RWPE2 (cell line): ENCODE results near the gene HSD17B13.

Experiments used
- ATAC-seq: fragments of 200-7000 bp; cut with Tn5 transposase; 3 replicates; pipeline ENCODE4 v1.9.1; 2021; ENCODE audit warnings: low read depth
- DNase-seq: peaks from one replicate; pipeline ENCODE4 v3.0.0-alpha.2; 2020; ENCODE audit warnings: low spot score
- H3K27ac ChIP-seq: fragments of 450-650 bp; 2 replicates; pipeline ENCODE4 v1.5.1; 2017; ENCODE audit warnings: mild to moderate bottlenecking; ENCODE audit not compliant: poor library complexity, severe bottlenecking
- H3K27me3 ChIP-seq: fragments of 250-450 bp; sonication (Bioruptor Pico); 2 replicates; pipeline ENCODE4 v1.5.1; 2021; ENCODE audit warnings: mild to moderate bottlenecking, moderate library complexity; ENCODE audit not compliant: insufficient read depth, poor library complexity, severe bottlenecking
- H3K36me3 ChIP-seq: fragments of 250-450 bp; sonication (Bioruptor Pico); 2 replicates; pipeline ENCODE4 v1.5.1; 2020; ENCODE audit warnings: low read depth, mild to moderate bottlenecking, moderate library complexity
- H3K4me1 ChIP-seq: fragments of 250-450 bp; sonication (Bioruptor Pico); 2 replicates; pipeline ENCODE4 v1.5.1; 2021; ENCODE audit warnings: mild to moderate bottlenecking, moderate library complexity; ENCODE audit not compliant: insufficient read depth, poor library complexity, severe bottlenecking
- H3K4me3 ChIP-seq: fragments of 250-450 bp; sonication (Bioruptor Pico); 2 replicates; pipeline ENCODE4 v1.5.1; 2021; ENCODE audit warnings: mild to moderate bottlenecking, moderate library complexity; ENCODE audit not compliant: severe bottlenecking
- H3K9me3 ChIP-seq: fragments of 250-450 bp; sonication (Bioruptor Pico); 2 replicates; pipeline ENCODE4 v1.5.1; 2021; ENCODE audit warnings: mild to moderate bottlenecking, moderate library complexity; ENCODE audit not compliant: severe bottlenecking
- CTCF ChIP-seq: fragments of 450-650 bp; IDR thresholded peaks from one replicate; pipeline ENCODE4 v1.5.1; 2017; ENCODE audit warnings: mild to moderate bottlenecking, moderate library complexity; ENCODE audit not compliant: poor library complexity, severe bottlenecking

HSD17B13 gene

GRCh38 chr4:87322754-87323153 lies at the start of gene HSD17B13:
Gene HSD17B13 (minus strand): TSS chr4:87322882. CDS start chr4:87322841, 41 bp downstream.
- ATAC-seq (no peak), DNase-seq (no peak)
- Histone ChIP-seq H3K9me3 (peaks cover 2% of the 10 kb centered on the region), H3K4me1 (no peaks in the 10 kb centered on the region), H3K27ac (no peak within 1 kb of the TSS), H3K27me3 (no peaks in the 10 kb centered on the region), H3K4me3 (no peak within 1 kb of the TSS), H3K36me3 (no peaks in the 10 kb centered on the region)
- TF ChIP-seq CTCF: no peak

- H3K36me3 ChIP-seq: no peaks in the 10 kb centered on the region
- ATAC-seq: no peak
These were observed 47.4 kb upstream of the HSD17B13 start for GRCh38 chr4:87370068-87370467.

GRCh38 chr4:87366521-87367162 lies 44.0 kb upstream of the HSD17B13 start:
- DNase-seq (no peak), ATAC-seq (no peak)
- Histone ChIP-seq H3K27ac (no peak overlapping the region), H3K4me3 (no peak overlapping the region), H3K36me3 (no peaks in the 10 kb centered on the region), H3K9me3 (no peaks in the 10 kb centered on the region), H3K27me3 (no peaks in the 10 kb centered on the region), H3K4me1 (no peaks in the 10 kb centered on the region)
- no peak for TF ChIP-seq CTCF

More at GRCh38 chr4:87370068-87370467, 47.4 kb upstream of the HSD17B13 start:
- H3K4me3 ChIP-seq: no peak overlapping the region
- DNase-seq: no peak
- no peak for TF ChIP-seq CTCF
- no peaks in the 10 kb centered on the region for H3K27me3 ChIP-seq
- peaks cover 2% of the 10 kb centered on the region for H3K4me1 ChIP-seq
- H3K27ac ChIP-seq: no peak overlapping the region
- no peaks in the 10 kb centered on the region for H3K9me3 ChIP-seq

GRCh38 chr4:87365348-87365747 lies 42.7 kb upstream of the HSD17B13 start:
- Histone ChIP-seq H3K4me3 (no peak overlapping the region), H3K27ac (no peak overlapping the region), H3K27me3 (no peaks in the 10 kb centered on the region), H3K4me1 (no peaks in the 10 kb centered on the region), H3K9me3 (no peaks in the 10 kb centered on the region), H3K36me3 (no peaks in the 10 kb centered on the region)
- DNase-seq: no peak
- no peak for ATAC-seq
- TF ChIP-seq CTCF: no peak

- DNase-seq (no peak), ATAC-seq (no peak)
- no peaks in the 10 kb centered on the region for H3K27me3 ChIP-seq
- no peaks in the 10 kb centered on the region for H3K36me3 ChIP-seq
- no peak for TF ChIP-seq CTCF
- no peaks in the 10 kb centered on the region for H3K4me1 ChIP-seq
- H3K4me3 ChIP-seq: no peak overlapping the region
- H3K9me3 ChIP-seq: no peaks in the 10 kb centered on the region
- H3K27ac ChIP-seq: no peak overlapping the region
These were observed 40.9 kb upstream of the HSD17B13 start for GRCh38 chr4:87363552-87363951.
